GM12872 (cell line): Measurements from ENCODE around the gene PRAC2.

Experiments used
- TF ChIP-seq, protein P1 (sequence below): IDR thresholded peaks from 3 replicates; pipeline ENCODE4 v1.5.1; 2011; ENCODE audit warnings: low read depth, mild to moderate bottlenecking, low read length, moderate library complexity; ENCODE audit not compliant: insufficient read depth

PRAC2 gene

DNA sequence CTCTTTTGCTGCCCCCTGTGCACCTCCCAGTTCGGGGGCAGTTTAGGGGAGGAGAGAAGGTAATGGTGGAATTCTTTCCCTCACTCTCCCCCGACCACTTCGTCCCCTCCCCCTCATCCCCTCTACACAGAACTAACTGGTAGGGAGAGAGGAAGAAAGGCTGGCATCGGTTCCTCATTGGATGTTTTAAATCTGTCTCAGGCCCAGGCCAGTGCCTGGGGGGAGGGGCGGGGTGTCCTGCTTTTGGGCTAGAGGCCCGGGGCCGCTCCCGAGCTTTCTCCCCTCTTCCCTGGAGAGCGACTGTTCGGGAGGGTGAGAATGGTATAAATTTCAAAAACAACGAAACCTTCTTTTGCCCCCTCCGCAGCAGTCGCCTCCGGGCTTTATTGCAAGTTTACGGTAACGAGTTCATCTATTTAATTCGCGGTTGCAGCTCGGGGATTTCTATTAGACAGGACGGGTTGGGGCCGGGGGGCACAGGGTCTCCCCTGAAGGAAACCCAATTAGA, at the start of gene PRAC2:
Gene PRAC2, plus strand, starts transcription at position 271 of the 508 bp plus-strand sequence. CDS start 1,226 bp downstream, outside the sequence.
- TF ChIP-seq, protein P1, sequence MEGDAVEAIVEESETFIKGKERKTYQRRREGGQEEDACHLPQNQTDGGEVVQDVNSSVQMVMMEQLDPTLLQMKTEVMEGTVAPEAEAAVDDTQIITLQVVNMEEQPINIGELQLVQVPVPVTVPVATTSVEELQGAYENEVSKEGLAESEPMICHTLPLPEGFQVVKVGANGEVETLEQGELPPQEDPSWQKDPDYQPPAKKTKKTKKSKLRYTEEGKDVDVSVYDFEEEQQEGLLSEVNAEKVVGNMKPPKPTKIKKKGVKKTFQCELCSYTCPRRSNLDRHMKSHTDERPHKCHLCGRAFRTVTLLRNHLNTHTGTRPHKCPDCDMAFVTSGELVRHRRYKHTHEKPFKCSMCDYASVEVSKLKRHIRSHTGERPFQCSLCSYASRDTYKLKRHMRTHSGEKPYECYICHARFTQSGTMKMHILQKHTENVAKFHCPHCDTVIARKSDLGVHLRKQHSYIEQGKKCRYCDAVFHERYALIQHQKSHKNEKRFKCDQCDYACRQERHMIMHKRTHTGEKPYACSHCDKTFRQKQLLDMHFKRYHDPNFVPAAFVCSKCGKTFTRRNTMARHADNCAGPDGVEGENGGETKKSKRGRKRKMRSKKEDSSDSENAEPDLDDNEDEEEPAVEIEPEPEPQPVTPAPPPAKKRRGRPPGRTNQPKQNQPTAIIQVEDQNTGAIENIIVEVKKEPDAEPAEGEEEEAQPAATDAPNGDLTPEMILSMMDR, result no peak

DNA sequence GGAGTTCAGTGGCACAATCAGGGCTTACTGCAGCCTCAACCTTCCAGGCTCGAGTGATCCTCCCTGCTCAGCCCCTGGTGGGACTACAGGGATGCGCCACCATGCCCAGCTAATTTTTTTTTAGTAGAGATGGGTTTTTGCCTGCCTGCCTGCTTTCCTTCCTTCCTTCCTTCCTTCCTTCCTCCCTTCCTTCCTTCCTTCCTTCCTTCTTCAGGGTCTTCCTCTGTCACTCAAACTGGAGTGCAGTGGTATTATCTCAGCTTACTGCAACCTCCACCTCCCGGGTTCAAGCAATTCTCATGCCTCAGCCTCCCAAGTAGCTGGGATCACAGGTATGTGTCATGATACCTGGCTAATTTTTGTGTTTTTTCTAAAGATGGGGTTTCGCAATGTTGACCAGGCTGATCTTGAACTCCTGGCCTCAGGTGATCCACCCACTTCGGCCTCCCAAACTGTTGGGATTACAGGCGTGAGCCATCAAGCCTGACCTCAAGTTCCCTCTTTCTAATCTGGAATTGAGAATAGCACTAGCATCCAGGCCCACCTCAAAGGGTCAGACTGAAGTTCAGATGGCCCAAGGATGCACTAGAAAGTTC, 45.9 kb upstream of the PRAC2 start:
- TF ChIP-seq, protein P1, result no peak

DNA sequence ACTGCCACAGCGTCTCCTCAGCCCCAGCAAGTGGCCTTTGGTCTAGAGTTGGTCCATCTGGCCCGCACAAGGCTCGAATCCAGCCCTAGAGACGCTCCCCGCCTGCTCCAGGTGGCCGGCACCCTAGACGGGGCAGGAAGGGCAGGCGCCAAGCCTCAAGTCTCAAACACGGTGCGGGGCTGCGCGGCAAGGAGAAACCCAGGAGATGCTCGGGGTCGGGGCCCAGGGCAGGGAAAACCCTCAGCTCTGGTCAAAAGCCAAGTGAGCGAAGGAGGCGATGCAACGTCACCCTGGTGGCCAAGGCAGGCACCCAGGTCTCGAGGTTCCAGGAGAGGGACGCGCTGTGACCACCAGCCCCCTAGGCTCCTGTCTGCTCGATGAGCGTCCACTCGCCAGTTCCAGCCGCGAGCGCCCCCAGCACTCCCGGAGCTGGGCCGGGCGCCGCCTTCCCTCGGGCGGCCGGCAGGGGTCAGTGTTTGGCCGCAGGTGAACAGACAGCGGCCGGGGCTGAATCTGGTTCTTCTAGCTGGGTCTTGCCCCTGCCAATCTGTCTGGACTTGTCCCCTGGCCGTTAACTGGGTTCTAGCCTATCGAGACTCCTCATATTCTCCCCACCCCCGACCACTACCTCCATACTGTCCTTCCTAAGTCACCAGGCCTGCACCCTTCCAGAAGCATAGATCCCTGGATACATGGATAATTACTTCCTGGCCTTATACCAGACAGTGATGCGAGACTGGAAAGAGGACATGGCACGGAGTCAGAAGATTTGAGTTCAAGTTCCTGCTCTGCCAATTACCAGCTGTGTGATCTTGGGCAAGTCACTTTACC, 44.6 kb upstream of the PRAC2 start:
- TF ChIP-seq, protein P1, result peak; percentile 98

DNA sequence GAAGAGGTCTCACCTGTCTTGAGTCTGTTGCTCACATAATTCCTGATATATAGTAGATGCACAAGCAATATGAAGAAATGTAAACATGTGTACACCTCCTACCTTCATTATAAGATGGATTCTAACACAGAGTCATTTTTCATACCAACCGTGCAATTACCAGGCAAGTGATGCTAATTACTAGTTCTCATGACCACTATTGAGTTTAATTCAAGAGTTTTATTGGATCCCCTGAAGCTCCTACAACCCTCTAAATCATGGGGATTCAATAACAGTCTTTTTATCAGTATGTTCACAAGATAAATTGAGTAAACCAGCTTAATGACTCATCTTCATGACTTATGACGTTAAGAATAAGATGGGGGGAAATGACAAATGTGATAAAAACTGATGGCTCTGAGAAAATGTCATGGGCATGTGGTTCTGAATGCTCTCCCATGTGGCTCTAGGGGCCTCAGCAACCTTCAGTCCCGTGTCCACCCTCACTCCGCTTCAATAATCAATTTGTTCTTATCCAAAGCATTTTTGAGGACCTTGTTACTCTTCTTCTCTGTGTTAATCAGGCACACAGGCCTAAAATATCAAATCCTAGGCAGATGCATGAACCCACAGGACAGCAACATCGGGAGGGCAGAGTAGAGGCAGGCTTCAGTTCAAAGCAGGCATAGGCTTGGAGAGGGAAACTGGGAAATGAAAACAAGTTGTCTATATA, 43.4 kb upstream of the PRAC2 start:
- TF ChIP-seq, protein P1, result no peak

DNA sequence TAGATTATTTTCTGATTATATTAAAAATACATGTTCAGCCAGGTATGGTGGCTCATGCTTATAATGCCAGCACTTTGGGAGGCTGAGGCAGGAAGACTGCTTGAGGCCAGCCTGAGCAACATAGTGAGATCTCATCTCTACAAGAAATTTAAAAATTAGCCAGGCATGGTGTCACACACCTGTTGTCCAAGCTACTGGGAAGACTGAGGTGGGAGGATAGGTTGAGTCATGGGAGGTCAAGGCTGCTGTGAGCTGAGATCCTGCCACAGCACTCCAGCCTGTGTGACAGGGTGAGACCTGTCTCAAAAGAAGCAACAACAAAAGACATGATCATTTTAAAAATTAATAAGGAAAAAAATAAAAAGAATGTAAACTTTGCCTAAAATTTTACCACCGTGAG, 41.4 kb upstream of the PRAC2 start:
- TF ChIP-seq, protein P1, result no peak

DNA sequence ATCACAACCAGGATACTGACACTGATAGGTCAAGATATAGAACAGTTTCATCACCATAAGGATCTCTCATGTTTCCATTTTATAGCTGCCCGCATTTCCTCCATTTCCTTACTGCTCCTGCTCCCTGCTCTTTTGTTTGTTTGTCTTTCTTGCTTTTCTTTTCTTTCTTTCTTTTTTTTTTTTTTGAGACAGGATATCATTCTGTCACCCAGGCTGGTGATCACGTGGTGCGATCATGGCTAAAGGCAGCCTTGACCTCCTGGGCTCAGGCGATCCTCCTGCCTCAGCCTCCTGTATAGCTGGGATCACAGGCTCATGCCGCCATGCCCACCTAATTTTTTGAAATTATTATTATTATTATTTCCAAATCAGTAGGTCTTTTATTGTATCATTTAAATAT, 32.3 kb upstream of the PRAC2 start:
- TF ChIP-seq, protein P1, result no peak

DNA sequence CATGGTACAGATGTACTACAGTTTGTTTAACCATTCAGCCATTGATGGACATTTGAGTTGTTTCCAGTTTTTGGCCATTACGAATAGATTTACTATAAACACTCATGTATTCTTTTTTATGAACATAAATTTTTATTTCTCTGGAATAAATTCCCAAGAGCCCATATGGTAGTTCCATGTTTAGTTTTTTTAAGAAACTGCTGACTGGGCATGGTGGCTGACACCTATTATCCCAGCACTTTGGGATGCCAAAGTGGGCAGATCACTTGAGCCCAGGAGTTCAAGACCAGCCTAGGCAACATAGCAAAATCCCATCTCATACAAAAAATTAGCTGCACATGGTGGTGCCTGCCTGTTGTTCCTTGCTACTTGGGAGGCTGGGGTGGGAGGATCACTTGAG, 30.9 kb upstream of the PRAC2 start:
- TF ChIP-seq, protein P1, result no peak
